Left lobe of liver (tissue), 2 donors: ENCODE data around the gene NR6A1. TPM values are rescaled to one million over a fixed set of nuclear protein-coding genes. Genes with fewer than 3 reads are reported as not detected.

Source experiments
- ATAC-seq: fragments of 200-7000 bp; cut with Tn5 transposase; one replicate; pipeline ENCODE4 v1.9.1; 2020; ENCODE audit warnings: mild to moderate bottlenecking, moderate library complexity
- DNase-seq: peaks from one replicate; pipeline ENCODE4 v3.0.0-alpha.2; 2020; ENCODE audit warnings: low spot score
- total RNA-seq: library from RNA; stranded (reverse); gene quantifications from one replicate; pipeline ENCODE4 v1.2.1, GENCODE V29; 2021
- donor health status: DM: no; HTN: no; CAD: no; lungs with moderate emphysema.
- donor health status: DM: no; HTN: yes; CAD: no.

The NR6A1 gene
- total RNA-seq, 1 donor from 2014 or later = 2.4 TPM

DNA sequence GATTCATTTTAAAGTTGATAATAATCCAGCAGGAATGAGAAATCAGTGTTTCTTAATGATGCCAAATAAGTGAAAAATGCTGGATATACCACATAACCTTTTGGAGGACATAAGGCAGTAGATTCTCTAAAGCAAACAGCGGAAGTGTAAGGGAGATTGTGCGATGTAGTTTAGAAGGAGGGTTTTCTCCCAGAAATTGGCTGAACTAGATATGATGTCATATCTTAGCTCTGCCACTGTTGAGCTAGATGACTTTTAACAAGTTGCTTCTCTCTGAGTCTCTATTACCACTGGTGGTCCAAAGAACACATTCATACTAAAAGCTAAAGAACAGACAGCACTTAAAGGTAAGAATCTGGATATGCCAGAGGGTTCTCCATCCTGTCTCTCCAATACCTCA, 107.0 kb downstream of the NR6A1 start:
- ATAC-seq (no peak), DNase-seq (no peak)

DNA sequence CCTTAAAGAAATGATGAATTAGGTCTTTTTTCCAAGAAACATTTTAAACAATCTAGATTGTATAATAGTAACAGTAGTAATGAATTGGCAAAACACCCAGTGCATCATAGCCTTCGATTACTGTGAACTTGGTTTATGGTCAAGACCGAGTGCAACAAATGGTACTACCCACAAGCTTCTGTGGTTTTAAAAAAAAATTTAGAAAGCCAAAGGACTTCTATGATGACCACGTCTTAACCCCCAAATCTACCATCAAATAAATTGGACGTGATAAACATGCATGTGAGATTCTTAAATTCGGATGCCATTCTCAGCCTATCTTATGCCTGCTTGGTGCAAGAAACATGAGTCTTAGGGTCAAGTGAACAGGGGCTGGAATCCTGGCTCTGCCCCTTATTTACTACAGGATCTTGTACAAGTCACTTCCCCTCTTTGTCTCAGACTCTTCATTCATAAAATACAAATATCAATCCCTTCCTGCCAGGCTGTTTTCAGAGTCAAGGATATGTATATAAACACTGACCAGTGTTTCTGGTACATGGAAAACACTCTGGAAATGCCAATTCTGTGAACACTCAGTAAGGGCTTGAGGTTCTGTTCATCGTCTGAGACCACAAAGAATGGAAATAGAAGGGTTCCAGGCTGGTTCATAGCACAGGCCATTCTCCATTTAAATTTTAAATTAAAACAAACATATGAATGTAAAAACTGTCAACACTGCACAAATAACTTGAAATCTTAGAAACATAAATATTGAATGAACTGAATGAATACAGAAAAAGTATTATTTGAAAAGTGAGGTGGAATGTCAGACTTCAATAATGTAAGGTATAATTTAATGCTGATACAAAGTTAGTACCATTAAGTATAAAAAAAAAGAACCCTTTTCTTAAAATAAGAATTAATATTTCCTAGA, 107.8 kb downstream of the NR6A1 start:
- DNase-seq (no peak), ATAC-seq (no peak)

- DNase-seq (no peak), ATAC-seq (no peak)
These were observed 108.5 kb downstream of the NR6A1 start for GRCh38 chr9:124662561-124662960.

- ATAC-seq (no peak), DNase-seq (no peak)
These were observed 109.8 kb downstream of the NR6A1 start for GRCh38 chr9:124661271-124661670.

DNA sequence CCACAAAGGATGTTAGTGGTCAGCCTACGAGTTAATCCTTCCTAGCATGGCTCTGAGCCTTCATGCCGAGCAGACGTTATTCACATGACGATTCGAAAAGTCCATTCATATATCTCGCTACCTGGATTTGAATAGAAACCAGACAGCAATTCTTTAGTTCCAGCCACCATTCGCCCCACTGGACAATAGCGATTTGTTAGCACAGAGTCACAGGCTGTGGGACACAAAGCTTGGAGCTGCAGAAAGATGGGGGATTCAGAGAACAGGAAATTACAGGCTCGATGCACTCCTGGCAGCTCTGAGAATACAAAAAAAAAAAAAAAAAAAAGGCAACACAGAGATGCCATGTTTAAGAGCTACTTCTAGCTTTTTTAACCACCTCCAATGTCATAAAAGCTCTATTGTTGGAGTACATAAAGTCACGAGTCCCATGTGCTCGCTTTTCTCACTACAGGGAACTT, 110.7 kb downstream of the NR6A1 start:
- ATAC-seq = no peak
- DNase-seq = no peak

- ATAC-seq (peak; percentile 91), DNase-seq (peak; percentile 92)
These were observed 111.9 kb downstream of the NR6A1 start for GRCh38 chr9:124659099-124659659.

DNA sequence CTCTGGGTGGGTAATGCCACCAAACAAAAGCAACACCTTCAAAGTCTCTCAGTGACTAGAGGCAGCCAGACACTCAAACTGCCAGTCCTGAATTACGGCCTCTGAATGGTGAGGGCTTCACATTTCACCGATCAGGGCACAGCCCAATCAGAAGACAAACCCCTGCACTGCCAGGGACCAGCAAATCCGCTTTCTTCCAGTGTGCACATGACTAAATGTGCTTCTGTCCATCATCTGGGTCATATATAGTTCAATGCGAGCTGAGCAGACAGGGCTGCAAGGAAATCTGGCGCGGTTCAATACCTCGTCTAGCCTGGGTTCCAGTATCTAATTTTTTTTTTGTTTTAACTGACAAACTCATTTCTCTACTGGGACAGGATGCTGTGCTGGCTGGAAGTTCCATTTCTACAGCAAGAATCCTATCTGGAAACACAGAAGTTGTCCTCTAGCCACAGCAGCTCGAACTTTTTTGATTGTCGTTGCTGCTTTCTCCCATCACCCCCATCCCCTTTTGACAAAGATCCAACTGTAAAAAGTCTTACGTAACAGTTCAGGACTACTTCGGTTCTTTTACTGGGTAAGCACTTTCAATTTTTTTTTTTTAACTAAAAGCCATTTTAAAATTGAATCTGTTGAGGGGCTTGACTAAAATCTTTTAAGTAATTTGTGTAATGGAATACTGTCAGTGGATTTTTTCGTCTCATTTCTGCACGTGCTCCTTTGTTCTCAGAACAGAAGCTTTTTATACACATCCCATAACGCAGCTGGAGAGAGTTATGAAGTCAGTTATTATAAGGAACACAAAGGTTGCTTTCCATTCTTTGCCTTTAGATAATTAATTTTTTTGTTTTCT, 112.7 kb downstream of the NR6A1 start:
- peak; percentile 79 for DNase-seq

DNA sequence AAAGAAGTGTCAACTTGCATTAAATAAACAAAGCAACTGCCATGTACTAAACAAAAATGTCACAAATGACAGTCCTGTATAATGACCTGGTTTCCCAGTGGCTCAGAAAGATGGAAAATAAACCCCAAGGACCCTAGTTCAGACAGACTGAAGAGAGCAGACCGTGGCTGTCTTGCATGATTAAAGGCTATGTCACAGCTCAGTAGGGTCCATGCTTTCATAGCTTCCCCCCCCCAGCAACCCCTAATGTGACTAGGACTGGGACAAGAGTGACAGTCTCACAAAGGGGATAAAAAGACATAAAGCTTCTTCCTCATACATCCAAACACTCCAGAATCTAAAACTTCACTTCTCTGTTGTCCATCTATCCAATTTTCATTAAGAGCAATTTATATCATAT, 113.6 kb downstream of the NR6A1 start:
- DNase-seq (no peak), ATAC-seq (no peak)

More for the DNA sequence above, 112.7 kb downstream of the NR6A1 start:
- ATAC-seq = peak; percentile 84

DNA sequence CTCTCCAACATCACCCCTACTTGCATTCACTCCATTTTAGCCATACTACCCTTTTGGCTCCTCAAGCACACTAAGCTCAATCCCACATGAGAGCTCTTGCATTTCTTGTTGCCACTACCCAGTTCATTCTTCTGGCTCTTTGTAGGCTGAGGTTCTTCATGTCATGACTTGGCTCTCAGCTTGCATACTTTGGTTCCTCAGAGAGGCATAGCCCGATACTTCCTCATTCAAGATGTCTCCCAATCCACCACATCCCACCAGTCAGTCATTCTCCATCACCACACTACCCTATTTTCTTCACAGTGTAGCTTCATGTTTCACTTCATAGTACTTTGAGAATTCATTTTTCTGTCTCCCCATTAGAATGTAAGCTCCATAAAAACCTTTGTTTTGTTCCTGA, 116.7 kb downstream of the NR6A1 start:
- DNase-seq = no peak
- ATAC-seq = no peak

GRCh38 chr9:124652615-124653393, 118.3 kb downstream of the NR6A1 start:
- ATAC-seq = no peak

DNA sequence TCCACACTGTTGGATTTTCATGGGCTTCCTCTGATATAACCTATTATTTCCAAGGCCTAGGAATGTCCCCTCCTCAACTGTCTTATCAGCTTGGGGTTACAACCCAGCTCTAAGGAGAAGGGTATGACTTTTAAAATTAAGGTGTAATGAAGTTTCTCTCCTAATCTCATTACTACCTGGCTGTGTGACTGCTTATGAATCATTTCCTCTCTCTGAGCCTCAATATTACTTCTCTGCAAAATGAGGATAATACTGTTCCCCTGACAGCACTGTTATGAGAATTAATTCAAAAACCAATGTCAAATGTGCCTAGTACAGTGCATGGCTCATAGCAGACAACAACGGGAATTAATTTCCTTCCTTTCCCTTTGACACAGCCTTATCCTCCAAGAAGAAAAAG, 118.9 kb downstream of the NR6A1 start:
- DNase-seq (no peak), ATAC-seq (no peak)

More at GRCh38 chr9:124652615-124653393, 118.3 kb downstream of the NR6A1 start:
- no peak for DNase-seq

- DNase-seq (no peak), ATAC-seq (no peak)
These were observed 125.8 kb downstream of the NR6A1 start for GRCh38 chr9:124645274-124645673.

- DNase-seq = no peak
- no peak for ATAC-seq
These were observed 131.5 kb downstream of the NR6A1 start for GRCh38 chr9:124639637-124640036.

- DNase-seq = no peak
- ATAC-seq = no peak
These were observed 135.8 kb downstream of the NR6A1 start for GRCh38 chr9:124635285-124635684.

- no peak for DNase-seq
- ATAC-seq = no peak
These were observed 139.0 kb downstream of the NR6A1 start for GRCh38 chr9:124632077-124632621.

DNA sequence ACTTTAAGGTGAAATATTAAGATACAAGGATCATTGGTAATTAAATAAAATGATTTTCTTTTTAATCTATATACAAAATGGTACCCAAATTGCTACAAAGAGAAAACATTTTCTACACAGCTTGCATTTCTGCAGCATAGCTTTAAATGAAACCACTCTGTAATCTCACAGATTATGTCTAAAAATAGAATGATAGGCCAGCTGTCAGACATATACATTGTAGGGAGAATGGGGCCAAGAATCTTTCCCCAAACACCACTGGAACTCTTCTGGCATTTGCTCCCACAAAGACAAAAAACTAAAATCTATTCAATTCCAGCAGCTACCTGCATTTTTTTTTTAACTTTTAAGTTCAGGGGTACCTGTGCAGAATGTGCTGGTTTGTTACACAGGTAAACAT, 139.8 kb downstream of the NR6A1 start:
- DNase-seq (no peak), ATAC-seq (no peak)

DNA sequence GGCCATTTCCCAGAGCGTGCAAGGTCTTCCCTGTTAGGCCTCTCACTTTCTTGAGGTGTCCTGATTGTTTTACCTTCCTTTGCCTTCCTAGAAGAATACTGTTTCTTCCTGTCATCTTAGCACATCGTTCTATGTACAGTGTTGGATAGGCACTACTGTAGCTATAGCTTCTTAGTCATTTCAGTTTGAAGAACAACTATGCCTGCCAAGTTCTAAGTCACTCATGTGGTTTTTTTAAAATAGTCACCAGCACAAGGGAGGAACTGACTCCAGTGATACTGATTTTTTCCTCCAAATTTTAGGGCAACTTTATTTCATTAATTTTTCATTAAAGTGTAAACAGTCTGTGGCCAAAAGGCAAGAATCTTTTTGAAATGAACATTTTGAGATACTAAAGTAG, 141.5 kb downstream of the NR6A1 start:
- ATAC-seq = no peak
- no peak for DNase-seq

DNA sequence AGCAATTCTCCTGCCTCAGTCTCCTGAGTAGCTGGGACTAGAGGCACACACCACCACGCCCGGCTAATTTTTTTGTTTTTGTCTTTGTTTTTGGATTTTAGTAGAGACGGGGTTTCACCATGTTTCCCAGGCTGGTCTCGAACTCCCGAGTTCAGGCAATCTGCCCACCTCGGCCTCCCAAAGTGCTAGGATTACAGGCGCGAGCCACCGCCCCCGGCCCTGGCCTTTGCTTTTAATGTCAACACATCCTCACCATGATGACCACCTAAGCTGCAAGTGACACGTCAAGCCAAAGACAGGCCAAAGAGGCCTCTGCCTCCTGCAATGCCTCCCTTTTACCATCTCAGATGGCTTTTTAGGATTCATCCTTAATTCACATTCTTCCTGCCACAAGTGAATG, 142.4 kb downstream of the NR6A1 start:
- ATAC-seq (no peak), DNase-seq (no peak)

- ATAC-seq = no peak
- DNase-seq = no peak
These were observed 144.8 kb downstream of the NR6A1 start for GRCh38 chr9:124626276-124626675.

DNA sequence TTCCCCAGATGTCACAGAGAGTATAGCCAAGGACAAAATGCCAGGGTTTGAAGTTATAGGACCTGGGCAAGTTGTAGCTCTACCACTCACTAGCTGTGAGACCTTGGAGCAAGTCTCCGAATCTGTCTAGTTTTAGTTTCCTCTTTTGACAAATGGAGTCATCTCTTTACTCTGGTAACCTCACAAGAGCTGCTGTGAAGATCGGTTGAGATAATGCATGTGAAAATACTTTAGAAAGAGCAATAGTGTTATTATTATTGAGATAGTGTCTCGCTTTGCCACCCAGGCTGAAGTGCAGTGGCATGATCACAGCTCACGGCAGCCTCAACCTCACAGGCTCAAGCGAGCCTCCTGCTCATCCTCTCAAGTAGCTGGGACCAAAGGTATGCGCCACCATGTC, 146.0 kb downstream of the NR6A1 start:
- no peak for DNase-seq
- no peak for ATAC-seq

- ATAC-seq (no peak), DNase-seq (no peak)
These were observed 146.4 kb downstream of the NR6A1 start for GRCh38 chr9:124624735-124624992.
